ENCODE data around the gene GUCA2A. TPM values are rescaled to one million over a fixed set of nuclear protein-coding genes. Genes with fewer than 3 reads are reported as not detected.

The GUCA2A gene
- total RNA-seq, 1 donor from 2014 or later: not detected

DNA sequence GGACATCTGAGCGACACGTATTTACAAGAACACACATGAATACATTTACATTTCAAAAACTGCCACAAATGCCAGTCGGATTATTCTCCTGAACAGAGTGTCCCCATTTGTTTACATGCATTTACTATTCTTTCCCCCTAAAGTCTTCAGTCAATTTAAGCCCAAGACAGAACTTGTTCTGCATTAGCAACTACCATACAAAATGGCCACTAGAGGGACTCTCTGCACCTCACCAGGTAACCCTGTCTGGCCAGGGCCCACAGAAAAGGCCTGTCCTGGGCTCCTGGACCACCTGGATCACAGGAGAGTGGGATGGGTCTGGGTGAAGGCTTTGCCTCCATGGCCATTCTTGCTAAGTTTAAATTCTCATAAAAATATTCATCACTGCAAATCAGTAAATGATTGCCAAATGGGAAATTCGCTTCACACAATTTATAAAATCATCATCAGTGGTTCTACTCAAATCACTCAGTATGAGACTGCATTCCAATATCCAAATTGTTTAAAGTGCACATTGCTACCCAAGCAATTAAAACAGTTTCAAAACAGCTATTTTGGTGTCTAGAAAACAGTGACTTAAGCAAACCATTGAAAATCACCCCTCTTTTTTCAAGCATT lies 12.5 kb upstream of the GUCA2A start:
- Histone ChIP-seq H3K4me3 (no peak overlapping the region), H3K4me1 (peaks cover 52% of the 10 kb centered on the region), H3K36me3 (peaks cover 15% of the 10 kb centered on the region), H3K9me3 (replicated peaks) (no peaks in the 10 kb centered on the region), H3K27me3 (ENCODE audit: low read depth) (no peaks in the 10 kb centered on the region), H3K27ac (replicated peaks) (no peak overlapping the region)
- TF ChIP-seq, protein P1, sequence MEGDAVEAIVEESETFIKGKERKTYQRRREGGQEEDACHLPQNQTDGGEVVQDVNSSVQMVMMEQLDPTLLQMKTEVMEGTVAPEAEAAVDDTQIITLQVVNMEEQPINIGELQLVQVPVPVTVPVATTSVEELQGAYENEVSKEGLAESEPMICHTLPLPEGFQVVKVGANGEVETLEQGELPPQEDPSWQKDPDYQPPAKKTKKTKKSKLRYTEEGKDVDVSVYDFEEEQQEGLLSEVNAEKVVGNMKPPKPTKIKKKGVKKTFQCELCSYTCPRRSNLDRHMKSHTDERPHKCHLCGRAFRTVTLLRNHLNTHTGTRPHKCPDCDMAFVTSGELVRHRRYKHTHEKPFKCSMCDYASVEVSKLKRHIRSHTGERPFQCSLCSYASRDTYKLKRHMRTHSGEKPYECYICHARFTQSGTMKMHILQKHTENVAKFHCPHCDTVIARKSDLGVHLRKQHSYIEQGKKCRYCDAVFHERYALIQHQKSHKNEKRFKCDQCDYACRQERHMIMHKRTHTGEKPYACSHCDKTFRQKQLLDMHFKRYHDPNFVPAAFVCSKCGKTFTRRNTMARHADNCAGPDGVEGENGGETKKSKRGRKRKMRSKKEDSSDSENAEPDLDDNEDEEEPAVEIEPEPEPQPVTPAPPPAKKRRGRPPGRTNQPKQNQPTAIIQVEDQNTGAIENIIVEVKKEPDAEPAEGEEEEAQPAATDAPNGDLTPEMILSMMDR (IDR thresholded peaks at IDR 0.05; ENCODE audit: borderline replicate concordance): peak; percentile 79
- intact Hi-C loops (cut with micrococcal nuclease): no loop called here
- DNase-seq: no peak

DNA sequence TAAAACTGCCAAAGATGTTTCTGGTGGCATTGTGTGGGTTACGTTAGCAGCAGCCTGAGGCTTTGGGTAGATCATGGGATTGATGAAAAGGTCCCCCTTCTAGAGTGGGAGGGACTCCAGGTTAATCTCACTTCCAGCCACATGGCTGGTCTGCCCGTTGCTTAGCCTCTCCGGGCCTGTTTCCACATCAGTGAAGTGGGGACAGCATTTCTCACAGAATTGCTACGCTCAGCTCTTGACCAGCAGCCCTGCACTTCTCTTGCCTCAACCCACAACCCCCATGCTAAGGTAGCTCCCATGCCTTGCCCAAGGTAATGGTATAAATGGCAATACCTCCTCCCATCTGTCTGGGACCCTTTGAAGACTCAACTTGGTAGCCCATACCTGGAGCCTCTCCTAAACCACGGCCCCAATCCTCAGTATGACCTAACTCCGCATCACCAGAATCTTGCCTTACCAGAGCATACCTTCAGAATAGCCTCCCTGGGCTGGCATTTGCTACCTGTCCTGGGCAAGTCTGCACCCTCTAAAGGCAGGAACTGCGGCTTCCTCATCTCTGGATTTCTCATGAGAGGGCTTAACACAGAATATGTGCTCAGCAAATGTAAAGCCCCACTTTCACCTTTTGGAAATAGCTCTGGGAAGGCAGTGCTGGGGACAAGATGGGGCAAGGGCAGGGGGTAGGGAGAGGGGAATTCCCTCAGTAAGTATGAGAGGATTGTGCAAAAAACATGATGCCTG lies 10.9 kb upstream of the GUCA2A start:
- H3K36me3 ChIP-seq: peaks cover 4% of the 10 kb centered on the region
- no peaks in the 10 kb centered on the region for H3K9me3 ChIP-seq (replicated peaks)
- peaks cover 67% of the 10 kb centered on the region for H3K4me1 ChIP-seq
- DNase-seq: no peak
- H3K27me3 ChIP-seq (ENCODE audit: low read depth): no peaks in the 10 kb centered on the region
- H3K4me3 ChIP-seq: no peak overlapping the region
- intact Hi-C loops (cut with micrococcal nuclease): no loop called here
- TF ChIP-seq, protein P1 (IDR thresholded peaks at IDR 0.05; ENCODE audit: borderline replicate concordance): no peak
- peak overlapping the region; percentile 95 for H3K27ac ChIP-seq (replicated peaks)

DNA sequence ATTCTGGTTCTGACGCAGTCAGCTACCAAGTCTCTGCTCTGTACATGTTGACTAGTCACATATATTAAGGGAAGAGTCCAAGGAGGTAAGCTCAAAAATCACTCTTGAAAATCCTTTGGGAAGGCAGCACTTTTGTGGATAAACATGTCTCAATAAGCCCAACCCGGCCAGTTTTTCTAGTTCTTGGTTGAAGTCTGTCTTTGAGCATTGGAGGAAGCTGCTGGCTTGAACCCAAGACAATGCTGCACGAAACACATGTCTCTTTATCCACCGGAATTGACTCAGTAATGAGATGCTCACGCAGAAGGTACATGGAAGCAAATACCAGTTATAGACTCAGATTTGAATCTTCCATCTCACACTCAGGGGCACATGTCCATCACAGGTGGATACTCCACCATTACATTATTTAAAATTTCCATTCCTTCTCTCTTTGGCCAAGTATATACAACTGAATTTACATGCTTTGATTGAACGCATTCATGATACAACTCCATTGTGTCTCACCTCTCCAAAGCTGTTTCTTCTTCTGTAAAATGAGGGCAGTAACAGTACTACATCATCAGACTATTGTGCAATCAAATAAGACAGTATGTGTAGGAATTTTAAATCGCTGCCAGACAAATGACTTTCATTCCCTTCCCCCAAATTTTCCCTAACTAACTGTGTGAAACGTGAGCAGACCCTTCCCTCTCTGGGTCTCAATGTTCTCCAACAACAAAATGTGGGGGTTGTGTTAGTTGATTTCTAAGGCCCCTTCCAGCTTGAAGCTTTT lies 9.6 kb upstream of the GUCA2A start:
- H3K27me3 ChIP-seq (ENCODE audit: low read depth): no peaks in the 10 kb centered on the region
- H3K36me3 ChIP-seq: peaks cover 3% of the 10 kb centered on the region
- no peak for DNase-seq
- TF ChIP-seq, protein P1 (IDR thresholded peaks at IDR 0.05; ENCODE audit: borderline replicate concordance): no peak
- H3K27ac ChIP-seq (replicated peaks): peak overlapping the region; percentile 95
- intact Hi-C loops (cut with micrococcal nuclease): no loop called here
- H3K9me3 ChIP-seq (replicated peaks): no peaks in the 10 kb centered on the region
- H3K4me1 ChIP-seq: peaks cover 56% of the 10 kb centered on the region
- no peak overlapping the region for H3K4me3 ChIP-seq

DNA sequence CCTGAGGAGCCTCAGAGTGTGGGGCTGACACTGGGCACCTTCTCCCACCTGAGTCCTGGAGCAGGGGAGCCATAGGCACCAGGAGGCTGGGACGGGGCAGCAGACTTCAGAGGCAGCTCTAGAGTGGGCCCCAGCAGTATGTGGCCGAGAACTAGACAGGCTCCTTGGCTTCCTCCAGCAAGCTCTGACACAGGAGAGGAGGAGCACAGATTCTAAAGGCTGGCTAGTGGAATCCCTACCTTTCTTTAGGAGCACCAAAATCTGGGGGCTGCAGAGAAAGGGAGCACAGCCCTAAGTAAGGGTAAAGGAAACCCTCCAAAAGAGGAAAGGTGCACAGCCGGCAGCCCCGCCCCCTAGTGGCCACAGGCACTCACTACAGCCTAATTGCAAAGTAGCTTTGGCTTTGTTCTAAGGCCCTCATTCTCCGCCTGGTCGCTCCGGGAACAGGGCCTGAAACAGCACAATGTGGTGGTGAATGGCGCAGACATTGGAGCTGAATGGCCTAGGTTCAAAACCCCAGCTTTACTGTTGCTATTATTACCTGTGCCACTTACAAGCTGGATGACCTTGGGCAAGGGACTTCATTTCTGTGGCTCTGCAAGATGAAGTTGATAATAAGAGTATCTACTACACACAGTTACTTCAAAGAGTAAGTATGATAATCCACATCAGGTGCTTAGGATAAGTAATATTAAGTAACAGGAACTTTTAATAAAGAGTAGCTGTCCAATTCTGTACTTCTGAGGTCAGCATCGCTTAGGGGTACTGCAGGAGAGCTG lies 8.8 kb upstream of the GUCA2A start:
- peaks cover 52% of the 10 kb centered on the region for H3K4me1 ChIP-seq
- TF ChIP-seq, protein P1 (IDR thresholded peaks at IDR 0.05; ENCODE audit: borderline replicate concordance): peak; percentile 97
- no peaks in the 10 kb centered on the region for H3K27me3 ChIP-seq (ENCODE audit: low read depth)
- no peaks in the 10 kb centered on the region for H3K9me3 ChIP-seq (replicated peaks)
- H3K36me3 ChIP-seq: no peaks in the 10 kb centered on the region
- peak overlapping the region; percentile 95 for H3K27ac ChIP-seq (replicated peaks)
- no peak overlapping the region for H3K4me3 ChIP-seq
- intact Hi-C loops (cut with micrococcal nuclease): no loop called here
- peak; percentile 70 for DNase-seq
